CD4-positive, alpha-beta memory T cell (primary cell): Measurements from ENCODE around the gene BCAR3. TPM values are rescaled to one million over a fixed set of nuclear protein-coding genes. Genes with fewer than 3 reads are reported as not detected.
"Not testable (repeated sequence)": the region's sequence is repeated elsewhere in the genome, so short reads cannot be mapped to it uniquely, and the experiment has no call there.

Experiments
- CTCF ChIA-PET: fragments of 350-600 bp; sonication (Branson Sonifier 250); formaldehyde crosslinking; loops from one replicate; lab custom pipeline; 2021; ENCODE audit warnings: inconsistent platforms; ENCODE audit not compliant: partially characterized antibody; lab: Charles Lee
- POLR2A ChIA-PET: fragments of 350-600 bp; sonication (Branson Sonifier 250); formaldehyde crosslinking; loops from one replicate; lab custom pipeline; 2021; ENCODE audit not compliant: partially characterized antibody; lab: Charles Lee
- DNase-seq, 5 donors: peaks; one replicate each; pipeline versions ENCODE4 v3.0.0 to v3.0.0-alpha.2; 2020 to 2022; ENCODE audit warnings: mixed read lengths in 1 of 5
- H3K27ac ChIP-seq: one replicate; pipeline ENCODE4 v1.7.0; 2013; ENCODE audit warnings: low read depth, low read length
- H3K27me3 ChIP-seq: 2 replicates; pipeline ENCODE4 v1.7.0; 2013; ENCODE audit warnings: mild to moderate bottlenecking, low read length, moderate library complexity; ENCODE audit not compliant: insufficient read depth
- H3K36me3 ChIP-seq: 2 replicates; pipeline ENCODE4 v1.7.0; 2013; ENCODE audit warnings: mild to moderate bottlenecking, low read length, moderate library complexity; ENCODE audit not compliant: insufficient read depth
- H3K4me1 ChIP-seq: 2 replicates; pipeline ENCODE4 v1.7.0; 2013; ENCODE audit warnings: mild to moderate bottlenecking, low read length, moderate library complexity; ENCODE audit not compliant: insufficient read depth
- H3K4me3 ChIP-seq, 2 donors: one replicate each; pipeline ENCODE4 v1.7.0; 2013; ENCODE audit warnings: low read length in 2 of 2, mild to moderate bottlenecking in 1 of 2
- H3K9me3 ChIP-seq, 2 donors: one replicate each; pipeline ENCODE4 v1.7.0; 2013; ENCODE audit warnings: low read length in 2 of 2, control low read depth in 1 of 2; ENCODE audit not compliant: control insufficient read depth in 1 of 2
- H3K27ac Mint-ChIP-seq, 7 donors: one replicate each; pipeline ENCODE4 v1.8.0; 2020 to 2021; ENCODE audit warnings: mixed read lengths in 7 of 7, mild to moderate bottlenecking in 6 of 7, inconsistent platforms in 3 of 7, moderate library complexity in 3 of 7
- H3K27me3 Mint-ChIP-seq, 2 donors: one replicate each; pipeline ENCODE4 v1.8.0; 2020 to 2021; ENCODE audit warnings: mixed read lengths in 2 of 2
- H3K36me3 Mint-ChIP-seq, 2 donors: one replicate each; pipeline ENCODE4 v1.8.0; 2020 to 2021; ENCODE audit warnings: mixed read lengths in 2 of 2, inconsistent platforms in 1 of 2, mild to moderate bottlenecking in 1 of 2
- H3K4me1 Mint-ChIP-seq, 4 donors: one replicate each; pipeline ENCODE4 v1.8.0; 2020 to 2021; ENCODE audit warnings: mixed read lengths in 4 of 4, mild to moderate bottlenecking in 1 of 4
- H3K4me3 Mint-ChIP-seq, 8 donors: one replicate each; pipeline ENCODE4 v1.8.0; 2020 to 2021; ENCODE audit warnings: mixed read lengths in 8 of 8, mild to moderate bottlenecking in 7 of 8, moderate library complexity in 6 of 8, inconsistent platforms in 3 of 8
- H3K9me3 Mint-ChIP-seq, 8 donors: one replicate each; pipeline ENCODE4 v1.8.0; 2020 to 2021; ENCODE audit warnings: mixed read lengths in 8 of 8, mild to moderate bottlenecking in 5 of 8, inconsistent platforms in 3 of 8, moderate library complexity in 1 of 8
- intact Hi-C: fragments of 100-400 bp; cut with micrococcal nuclease; formaldehyde crosslinking; loops from one replicate; pipeline ENCODE4 v1.15.1; 2023
- polyA plus RNA-seq, 2 donors: library from polyadenylated mRNA; unstranded; fragments of 300-500 nt; fragmentation: Illumina TruSeq; gene quantifications; one replicate each; pipeline ENCODE4 v1.2.3, GENCODE V29; 2021
- total RNA-seq, 2 experiments: library from RNA; stranded (reverse); gene quantifications; one replicate each; pipeline ENCODE4 v1.2.3, GENCODE V29; 2021

BCAR3 gene
- total and polyA plus RNA-seq, 4 experiments from 2014 or later: 0.39 to 1.2 (median 0.76) TPM

GRCh38 chr1:93678946-93679480, 2.6 kb downstream of the BCAR3 start:
- Mint-ChIP-seq H3K36me3 (no peaks in the 10 kb centered on the region), H3K4me1 (peaks cover 9 to 17% (median 11%) of the 10 kb centered on the region in 4 donors), H3K4me3 (peak overlapping the region in 2 of 8 donors; percentile 8 to 37), H3K9me3 (peaks cover 0 to 2% (median 0%) of the 10 kb centered on the region in 8 donors), H3K27me3 (peaks cover 22 to 40% of the 10 kb centered on the region in 2 donors), H3K27ac (no peak overlapping the region)
- Histone ChIP-seq H3K27me3 (peaks cover 7% of the 10 kb centered on the region), H3K27ac (no peak overlapping the region), H3K4me1 (peaks cover 10% of the 10 kb centered on the region), H3K36me3 (no peaks in the 10 kb centered on the region), H3K9me3 (no peaks in the 10 kb centered on the region), H3K4me3 (no peak overlapping the region)
- ChIA-PET CTCF (interaction anchor here (0.9 to 1.0 kb wide), 2 partner anchors 50 to 165 kb away, joined by 3 read pairs; no protein-coding TSS in a partner anchor), POLR2A (no interaction called here)
- intact Hi-C loops: no loop called here
- no peak for DNase-seq

- Mint-ChIP-seq H3K27ac (no peak overlapping the region), H3K36me3 (no peaks in the 10 kb centered on the region), H3K27me3 (peaks cover 22 to 36% of the 10 kb centered on the region in 2 donors), H3K9me3 (peaks cover 0 to 2% (median 0%) of the 10 kb centered on the region in 8 donors), H3K4me1 (peaks cover 9 to 17% (median 11%) of the 10 kb centered on the region in 4 donors), H3K4me3 (no peak overlapping the region)
- peaks cover 10% of the 10 kb centered on the region for H3K4me1 ChIP-seq
- intact Hi-C loops: no loop called here
- no peaks in the 10 kb centered on the region for H3K36me3 ChIP-seq
- no peak for DNase-seq
- H3K9me3 ChIP-seq: no peaks in the 10 kb centered on the region
- ChIA-PET CTCF (interaction anchor here (0.9 to 1.0 kb wide), 3 partner anchors 18 to 166 kb away, joined by 3 read pairs; no protein-coding TSS in a partner anchor), POLR2A (no interaction called here)
- H3K27ac ChIP-seq: no peak overlapping the region
- peaks cover 7% of the 10 kb centered on the region for H3K27me3 ChIP-seq
- no peak overlapping the region for H3K4me3 ChIP-seq
Observed at GRCh38 chr1:93678491-93678890, 3.1 kb downstream of the BCAR3 start.

DNA sequence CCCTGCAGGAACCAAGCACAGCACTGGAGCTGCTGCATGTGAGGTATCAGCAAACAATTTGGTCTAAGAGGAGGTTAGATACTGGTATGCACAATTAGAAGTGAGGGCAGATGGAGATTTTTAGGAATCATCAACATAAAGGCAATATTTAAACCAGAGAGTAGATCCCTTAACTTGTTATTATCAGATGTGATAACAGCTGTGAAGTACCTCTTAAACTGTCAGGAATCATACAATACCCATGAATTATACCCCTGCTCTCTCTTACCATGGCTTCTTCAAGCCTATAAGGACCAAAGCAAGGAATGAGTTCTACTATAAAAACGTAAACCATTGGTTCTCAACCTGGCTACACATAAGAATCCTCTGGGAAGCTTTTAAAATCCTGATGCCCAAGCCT, 3.9 kb downstream of the BCAR3 start:
- ChIA-PET POLR2A (no interaction called here), CTCF (interaction anchor here (1.0 kb wide), 2 partner anchors 18 to 167 kb away, joined by 3 read pairs; no protein-coding TSS in a partner anchor)
- Histone ChIP-seq H3K36me3 (no peaks in the 10 kb centered on the region), H3K4me1 (peaks cover 10% of the 10 kb centered on the region), H3K4me3 (no peak overlapping the region), H3K27ac (no peak overlapping the region), H3K27me3 (peaks cover 7% of the 10 kb centered on the region), H3K9me3 (no peaks in the 10 kb centered on the region)
- no peak overlapping the region for H3K27ac Mint-ChIP-seq
- no peaks in the 10 kb centered on the region for H3K9me3 Mint-ChIP-seq
- peaks cover 9 to 17% (median 11%) of the 10 kb centered on the region in 4 donors for H3K4me1 Mint-ChIP-seq
- no peaks in the 10 kb centered on the region for H3K36me3 Mint-ChIP-seq
- intact Hi-C loops: no loop called here
- no peak overlapping the region for H3K4me3 Mint-ChIP-seq
- peaks cover 16 to 28% of the 10 kb centered on the region in 2 donors for H3K27me3 Mint-ChIP-seq
- DNase-seq: no peak

DNA sequence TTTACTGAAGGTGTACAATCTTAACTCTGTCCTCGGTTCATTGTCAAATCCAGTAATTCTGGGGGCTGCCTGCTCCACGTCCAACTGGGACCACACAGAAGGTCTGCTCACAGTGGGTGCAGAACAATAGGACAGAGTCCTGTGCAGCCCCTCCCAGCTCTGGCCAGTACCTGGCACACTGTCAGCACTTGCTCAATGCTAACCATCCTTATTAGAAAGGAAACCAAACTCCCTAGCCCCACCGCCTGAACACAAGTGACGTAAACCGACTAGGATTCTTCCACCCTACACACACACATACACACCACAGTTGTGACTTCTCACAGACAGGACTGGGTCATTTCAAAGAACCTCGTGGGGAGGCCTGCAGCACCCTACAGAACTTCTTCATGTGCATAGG, 5.2 kb downstream of the BCAR3 start:
- H3K4me3 ChIP-seq: no peak overlapping the region
- peaks cover 4 to 7% (median 6%) of the 10 kb centered on the region in 4 donors for H3K4me1 Mint-ChIP-seq
- no peak overlapping the region for H3K27ac Mint-ChIP-seq
- H3K27me3 Mint-ChIP-seq: peaks cover 7 to 21% of the 10 kb centered on the region in 2 donors
- H3K27ac ChIP-seq: no peak overlapping the region
- H3K4me3 Mint-ChIP-seq: no peak overlapping the region
- no peaks in the 10 kb centered on the region for H3K9me3 Mint-ChIP-seq
- intact Hi-C loops: no loop called here
- ChIA-PET CTCF (interaction anchor here (1.3 kb wide), 1 partner anchor 20 kb away, joined by 5 read pairs; no protein-coding TSS in a partner anchor), POLR2A (no interaction called here)
- no peaks in the 10 kb centered on the region for H3K9me3 ChIP-seq
- H3K36me3 Mint-ChIP-seq: no peaks in the 10 kb centered on the region
- no peaks in the 10 kb centered on the region for H3K36me3 ChIP-seq
- peaks cover 7% of the 10 kb centered on the region for H3K27me3 ChIP-seq
- no peak for DNase-seq
- peaks cover 5% of the 10 kb centered on the region for H3K4me1 ChIP-seq

DNA sequence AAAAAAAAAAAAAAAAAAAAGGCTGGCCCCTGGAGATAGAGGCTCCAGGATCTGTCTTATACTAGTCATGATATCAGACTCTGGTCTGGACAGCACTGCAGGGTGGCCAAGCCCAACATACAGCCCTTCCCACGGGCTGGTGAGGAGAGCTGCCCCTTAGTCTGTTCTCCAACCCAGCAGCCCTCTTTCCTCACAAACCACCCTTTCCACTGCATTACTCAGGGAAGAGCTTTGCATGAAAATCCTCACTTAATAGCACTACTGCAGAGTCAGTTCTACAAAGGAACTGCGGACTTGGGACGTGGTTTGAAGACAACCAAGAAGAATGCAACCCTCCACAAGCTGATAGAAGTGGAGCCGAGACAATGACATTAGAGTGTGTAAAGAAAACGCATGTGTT, 5.7 kb downstream of the BCAR3 start:
- Mint-ChIP-seq H3K36me3 (no peaks in the 10 kb centered on the region), H3K4me1 (peaks cover 4 to 7% (median 6%) of the 10 kb centered on the region in 4 donors), H3K27me3 (peaks cover 7 to 21% of the 10 kb centered on the region in 2 donors), H3K9me3 (no peaks in the 10 kb centered on the region), H3K4me3 (no peak overlapping the region), H3K27ac (no peak overlapping the region)
- no peak for DNase-seq
- H3K27ac ChIP-seq: no peak overlapping the region
- H3K4me3 ChIP-seq: no peak overlapping the region
- ChIA-PET POLR2A (no interaction called here), CTCF (interaction anchor here (1.3 kb wide), 1 partner anchor 21 kb away, joined by 5 read pairs; no protein-coding TSS in a partner anchor)
- peaks cover 5% of the 10 kb centered on the region for H3K4me1 ChIP-seq
- peaks cover 7% of the 10 kb centered on the region for H3K27me3 ChIP-seq
- H3K9me3 ChIP-seq: no peaks in the 10 kb centered on the region
- no peaks in the 10 kb centered on the region for H3K36me3 ChIP-seq
- intact Hi-C loops: no loop called here

DNA sequence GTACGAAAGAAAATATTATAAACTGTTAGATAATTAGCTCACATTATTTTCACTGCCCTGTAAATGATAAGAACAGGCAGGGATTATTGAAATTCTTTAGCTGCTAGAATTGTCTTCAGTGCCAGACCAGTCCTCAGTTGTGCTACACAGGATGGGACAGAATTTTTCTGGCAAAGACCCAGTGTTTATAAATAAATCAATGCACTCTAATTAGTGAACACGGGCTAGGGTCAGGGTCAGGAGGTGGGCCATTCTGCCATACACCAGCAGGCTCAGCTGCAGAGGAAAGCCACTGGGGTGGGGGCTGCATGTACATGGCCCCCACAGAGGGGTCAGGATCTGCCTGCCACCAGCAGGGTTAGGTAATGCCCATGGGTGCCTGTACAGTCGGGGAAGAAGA, 6.4 kb downstream of the BCAR3 start:
- Mint-ChIP-seq H3K27ac (no peak overlapping the region), H3K9me3 (no peaks in the 10 kb centered on the region), H3K36me3 (no peaks in the 10 kb centered on the region), H3K4me1 (peaks cover 0 to 2% (median under 1%) of the 10 kb centered on the region in 4 donors), H3K4me3 (no peak overlapping the region), H3K27me3 (peaks cover 3 to 17% of the 10 kb centered on the region in 2 donors)
- ChIA-PET CTCF (no interaction called here), POLR2A (no interaction called here)
- DNase-seq: no peak
- intact Hi-C loops: no loop called here
- Histone ChIP-seq H3K36me3 (no peaks in the 10 kb centered on the region), H3K9me3 (no peaks in the 10 kb centered on the region), H3K27me3 (peaks cover 4% of the 10 kb centered on the region), H3K27ac (no peak overlapping the region), H3K4me1 (no peaks in the 10 kb centered on the region), H3K4me3 (no peak overlapping the region)

GRCh38 chr1:93674071-93674470, 7.6 kb downstream of the BCAR3 start:
- CTCF ChIA-PET: interaction anchor here (1.3 kb wide), 1 partner anchor 45 kb away, joined by 3 read pairs; no protein-coding TSS in a partner anchor
- H3K4me1 ChIP-seq, H3K27ac ChIP-seq, H3K4me1 Mint-ChIP-seq, POLR2A ChIA-PET, H3K27ac Mint-ChIP-seq, H3K27me3 ChIP-seq, H3K36me3 ChIP-seq, H3K9me3 ChIP-seq, H3K27me3 Mint-ChIP-seq, H3K9me3 Mint-ChIP-seq, DNase-seq, H3K4me3 ChIP-seq, H3K4me3 Mint-ChIP-seq, H3K36me3 Mint-ChIP-seq, intact Hi-C loops: not testable (repeated sequence)
